Stomach (tissue), 9 donors: ENCODE results near the gene EPG5. TPM values are rescaled to one million over a fixed set of nuclear protein-coding genes. Genes with fewer than 3 reads are reported as not detected.

Source experiments
- DNase-seq, 2 donors: peaks; one replicate each; pipeline versions ENCODE4 v3.0.0 to v3.0.0-alpha.2; 2013 to 2019
- H3K27ac ChIP-seq, 5 donors: fragments of 200-600 bp in 4 of 5; sonication (generic) in 4 of 5; one replicate each; pipeline ENCODE4 v1.5.1; 2013 to 2019; ENCODE audit warnings: mild to moderate bottlenecking in 1 of 5, moderate library complexity in 1 of 5
- H3K27me3 ChIP-seq, 3 donors: fragments of 200-600 bp; sonication (generic); one replicate each; pipeline ENCODE4 v1.5.1; 2017 to 2019; ENCODE audit warnings: mixed run types in 1 of 3
- H3K36me3 ChIP-seq, 4 donors: fragments of 200-600 bp; sonication (generic); 1 replicate in 3 of 4; 2 replicates in 1 of 4; pipeline ENCODE4 v1.5.1; 2016 to 2019
- H3K4me1 ChIP-seq, 4 donors: fragments of 200-600 bp; sonication (generic); one replicate each; pipeline ENCODE4 v1.5.1; 2016 to 2019
- H3K4me3 ChIP-seq, 4 donors: fragments of 200-600 bp; sonication (generic) in 3 of 4; one replicate each; pipeline ENCODE4 v1.5.1; 2016 to 2019; ENCODE audit warnings: mild to moderate bottlenecking in 1 of 4
- H3K9me3 ChIP-seq, 4 donors: fragments of 200-600 bp; sonication (generic); one replicate each; pipeline ENCODE4 v1.5.1; 2016 to 2019
- CTCF ChIP-seq, 7 experiments: fragments of 450-650 bp in 4 of 7; fragments of 200-600 bp in 3 of 7; sonication (generic) in 3 of 7; IDR thresholded peaks; one replicate each; pipeline ENCODE4 v1.5.1; 2016 to 2019; ENCODE audit warnings: antibody characterized with exemption in 7 of 7, control low read depth in 2 of 7, mild to moderate bottlenecking in 1 of 7
- EP300 ChIP-seq: sonication (generic); formaldehyde crosslinking; IDR thresholded peaks from one replicate; pipeline ENCODE4 v1.6.1; 2017; ENCODE audit warnings: antibody characterized with exemption
- POLR2A ChIP-seq, 4 donors: fragments of 450-650 bp; IDR thresholded peaks; one replicate each; pipeline ENCODE4 v1.6.1; 2016; ENCODE audit warnings: antibody characterized with exemption in 4 of 4, control low read depth in 2 of 4, mild to moderate bottlenecking in 1 of 4, moderate library complexity in 1 of 4
- POLR2AphosphoS5 ChIP-seq, 3 donors: sonication (generic); formaldehyde crosslinking; IDR thresholded peaks; one replicate each; pipeline ENCODE4 v1.6.1; 2016; ENCODE audit warnings: antibody characterized with exemption in 3 of 3
- WGBS, 5 donors: extraction: QIAGEN DNeasy Blood & Tissue Kit in 3 of 5; methylation state at CpG; one replicate each; pipeline versions ENCODE4 v1.1.5 to v1.1.7; 2013 to 2018; 5-methylcytosine and 5-hydroxymethylcytosine counted together
- intact Hi-C: fragments of 100-400 bp; cut with DNase I; formaldehyde crosslinking; loops from one replicate; pipeline ENCODE4 v1.15.1; 2023; ENCODE audit warnings: low total_unique reads
- polyA plus RNA-seq, 3 donors: library from polyadenylated mRNA; stranded (reverse); fragments of 200-250 nt; gene quantifications; one replicate each; pipeline ENCODE4 v1.2.3, GENCODE V29; 2013
- total RNA-seq, 5 donors: library from RNA; depleted of rRNA; stranded (reverse); fragments of >200 nt; gene quantifications; one replicate each; pipeline versions ENCODE4 v1.1.0 to v1.2.3, GENCODE V29; 2014 to 2016
- donor health status: healthy with polysubstance abuse.
- donor health status: Bipolar disorder and iron deficiency.
- donor health status: healthy.

The EPG5 gene
- total and polyA plus RNA-seq, 8 donors = 2.0 to 52.9 (median 17.7) TPM

DNA sequence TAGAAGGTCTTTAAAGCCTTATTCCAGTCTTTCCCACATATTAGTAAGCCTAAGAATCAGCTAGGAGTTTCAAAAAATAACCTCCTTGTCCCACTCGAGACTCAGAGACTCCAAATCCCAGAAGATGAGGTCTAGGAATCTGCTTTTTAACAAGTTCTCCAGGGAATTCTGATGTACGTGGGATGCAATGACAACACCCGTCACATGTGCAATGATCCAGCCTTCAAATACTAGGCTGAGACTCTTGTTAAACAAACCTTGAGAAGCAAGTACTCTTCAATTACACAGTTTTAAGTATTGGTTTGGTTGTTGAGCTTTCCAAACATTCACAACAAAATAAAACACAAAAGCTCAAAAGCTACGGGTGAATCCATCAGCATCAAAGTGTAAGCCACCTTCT lies 53.9 kb downstream of the EPG5 start:
- WGBS, 5 donors = 88 to 94% (median 92%) methylated on average over 4 of the region's 4 CpGs
- H3K36me3 ChIP-seq = peaks cover 60 to 99% (median 96%) of the 10 kb centered on the region in 4 donors
- no peak overlapping the region for H3K27ac ChIP-seq
- intact Hi-C loops = no loop called here
- H3K4me1 ChIP-seq = no peaks in the 10 kb centered on the region
- H3K27me3 ChIP-seq = no peaks in the 10 kb centered on the region
- no peaks in the 10 kb centered on the region for H3K9me3 ChIP-seq
- no peak overlapping the region for H3K4me3 ChIP-seq
- no peak for DNase-seq
- TF ChIP-seq EP300 (no peak), POLR2AphosphoS5 (IDR thresholded peaks at IDR 0.05) (no peak), POLR2A (IDR thresholded peaks at IDR 0.05) (no peak), CTCF (IDR thresholded peaks at IDR 0.05) (no peak)

GRCh38 chr18:45910405-45911023 lies 56.6 kb downstream of the EPG5 start:
- Histone ChIP-seq H3K36me3 (peaks cover 42 to 100% (median 100%) of the 10 kb centered on the region in 4 donors), H3K4me1 (no peaks in the 10 kb centered on the region), H3K27me3 (no peaks in the 10 kb centered on the region), H3K4me3 (no peak overlapping the region), H3K9me3 (no peaks in the 10 kb centered on the region), H3K27ac (no peak overlapping the region)
- TF ChIP-seq CTCF (IDR thresholded peaks at IDR 0.05) = peak in 4 of 7 experiments; percentile 61 to 66 (median 64)
- TF ChIP-seq EP300 = no peak
- DNase-seq = peak; percentile 59 to 69
- intact Hi-C loops = no loop called here
- 34 to 52% (median 42%) methylated on average over 4 of the region's 4 CpGs for WGBS, 5 donors

GRCh38 chr18:45901654-45902210 lies 65.4 kb downstream of the EPG5 start:
- intact Hi-C loops = no loop called here

GRCh38 chr18:45900623-45901022 lies 66.5 kb downstream of the EPG5 start:
- TF ChIP-seq POLR2AphosphoS5 (IDR thresholded peaks at IDR 0.05) = no peak
- no peak for TF ChIP-seq EP300
- TF ChIP-seq CTCF (IDR thresholded peaks at IDR 0.05) = no peak
- TF ChIP-seq POLR2A (IDR thresholded peaks at IDR 0.05) = no peak
- 84 to 92% (median 89%) methylated on average over 4 of the region's 4 CpGs for WGBS, 5 donors
- no peak overlapping the region for H3K27ac ChIP-seq

More at GRCh38 chr18:45901654-45902210, 65.4 kb downstream of the EPG5 start:
- no peak for DNase-seq
- Histone ChIP-seq H3K4me3 (no peak overlapping the region), H3K36me3 (peaks cover 48 to 97% (median 90%) of the 10 kb centered on the region in 4 donors), H3K9me3 (no peaks in the 10 kb centered on the region), H3K27me3 (no peaks in the 10 kb centered on the region), H3K4me1 (peaks cover 0 to 10% (median 4%) of the 10 kb centered on the region in 4 donors), H3K27ac (no peak overlapping the region)
- WGBS, 5 donors = 92 to 99% (median 97%) methylated on average over 1 of the region's 1 CpG
- TF ChIP-seq CTCF (IDR thresholded peaks at IDR 0.05) (no peak), EP300 (no peak), POLR2AphosphoS5 (IDR thresholded peaks at IDR 0.05) (no peak), POLR2A (IDR thresholded peaks at IDR 0.05) (no peak)

More at GRCh38 chr18:45900623-45901022, 66.5 kb downstream of the EPG5 start:
- H3K9me3 ChIP-seq = no peaks in the 10 kb centered on the region
- no peaks in the 10 kb centered on the region for H3K27me3 ChIP-seq
- peaks cover 0 to 17% (median 8%) of the 10 kb centered on the region in 4 donors for H3K4me1 ChIP-seq
- no peak overlapping the region for H3K4me3 ChIP-seq
- peaks cover 48 to 97% (median 82%) of the 10 kb centered on the region in 4 donors for H3K36me3 ChIP-seq
- intact Hi-C loops = no loop called here
- no peak for DNase-seq
